Mammary epithelial cell (primary cell): ENCODE measurements around the gene TRIM63.

Experiments
- CTCF ChIP-seq, 2 donors: IDR thresholded peaks in 1 of 2; conservative IDR thresholded peaks in 1 of 2; 2 replicates each; pipeline ENCODE4 v1.5.1; 2011 to 2012; ENCODE audit warnings: inconsistent platforms in 2 of 2, low read length in 2 of 2, mild to moderate bottlenecking in 2 of 2, control low read depth in 1 of 2, low read depth in 1 of 2; ENCODE audit not compliant: insufficient read depth in 1 of 2; ENCODE audit errors: extremely low read depth in 1 of 2
- EZH2 ChIP-seq: IDR thresholded peaks from 2 replicates; pipeline ENCODE4 v1.6.1; 2012; ENCODE audit warnings: low read length, inconsistent platforms, borderline replicate concordance

GRCh38 chr1:26041401-26041800, 26.0 kb downstream of the TRIM63 start:
- TF ChIP-seq CTCF (conservative IDR thresholded peaks at IDR 0.05 in 1 of 2, IDR thresholded peaks at IDR 0.05 in 1 of 2; ENCODE audit: extremely low read depth in 1 of 2, insufficient read depth in 1 of 2, low read depth in 1 of 2, low read length in 2 of 2): no peak
- TF ChIP-seq EZH2: no peak
